HCT116 (cell line): ENCODE data around the gene RACGAP1. TPM values are rescaled to one million over a fixed set of nuclear protein-coding genes. Genes with fewer than 3 reads are reported as not detected.

Experiments used
- ATAC-seq: fragments of 200-7000 bp; cut with Tn5 transposase; 2 replicates; pipeline ENCODE4 v1.9.1; 2020; ENCODE audit warnings: mild to moderate bottlenecking, moderate library complexity
- BruUV-seq: library from RNA; stranded (reverse); fragments of 400-500 nt; replicated peaks from 2 replicates; lab custom pipeline; 2021; lab: Mats Ljungman, UMichigan
- CTCF ChIA-PET: fragments of 300-600 bp; sonication (Branson Sonifier 250); formaldehyde crosslinking; loops from one replicate; lab custom pipeline; 2021; ENCODE audit warnings: antibody characterized with exemption; lab: Charles Lee
- POLR2A ChIA-PET: fragments of 300-600, 350-600 bp; sonication (Branson Sonifier 250); formaldehyde crosslinking; loops from one replicate; lab custom pipeline; 2021; ENCODE audit warnings: antibody characterized with exemption; lab: Charles Lee
- RAD21 ChIA-PET, 2 experiments: fragments of 300-600 bp; sonication (Branson Sonifier 250); formaldehyde crosslinking; loops; one replicate each; lab custom pipeline; 2023; ENCODE audit warnings: low total read pairs in 2 of 2; ENCODE audit not compliant: uncharacterized antibody in 2 of 2, unreplicated experiment in 2 of 2, low non-redundant PET in 1 of 2; lab: Charles Lee
- DNase-seq: peaks from one replicate; pipeline ENCODE4 v3.0.0-alpha.2; 2010; ENCODE audit warnings: low read depth, low spot score
- H2AFZ ChIP-seq: fragments of 200-600 bp; shearing (Covaris generic), sonication (generic); 2 replicates; pipeline ENCODE4 v1.6.1; 2017; ENCODE audit warnings: low read depth, mixed run types, mixed read lengths, antibody characterized with exemption, low read length; ENCODE audit not compliant: poor library complexity, severe bottlenecking
- H3K27ac ChIP-seq: 2 replicates; pipeline ENCODE4 v1.5.1; 2012; ENCODE audit warnings: low read depth, low read length
- H3K27me3 ChIP-seq: fragments of 200-600 bp; sonication (generic); 2 replicates; pipeline ENCODE4 v1.6.1; 2016; ENCODE audit warnings: mixed run types, low read length, mixed read lengths; ENCODE audit not compliant: insufficient read depth
- H3K36me3 ChIP-seq, 2 experiments: fragments of 200-500 bp in 1 of 2; fragments of 200-600 bp in 1 of 2; sonication (Bioruptor generic) in 1 of 2; sonication (generic) in 1 of 2; 2 replicates each; pipeline versions ENCODE4 v1.5.1 to v1.6.1; 2014 to 2016; ENCODE audit warnings: low read length in 2 of 2, inconsistent platforms in 1 of 2, mixed read lengths in 1 of 2, mixed run types in 1 of 2; ENCODE audit not compliant: insufficient read depth in 2 of 2, control insufficient read depth in 1 of 2
- H3K4me1 ChIP-seq, 2 experiments: fragments of 200-600 bp in 1 of 2; sonication (generic) in 1 of 2; 2 replicates each; pipeline versions ENCODE4 v1.5.1 to v1.6.1; 2012 to 2017; ENCODE audit warnings: low read length in 2 of 2, inconsistent platforms in 1 of 2, mild to moderate bottlenecking in 1 of 2, mixed read lengths in 1 of 2, mixed run types in 1 of 2, moderate library complexity in 1 of 2; ENCODE audit not compliant: insufficient read depth in 2 of 2, control insufficient read depth in 1 of 2
- H3K4me2 ChIP-seq: fragments of 200-600 bp; sonication (generic); 2 replicates; pipeline ENCODE4 v1.6.1; 2017; ENCODE audit warnings: mixed run types, low read length, mixed read lengths
- H3K4me3 ChIP-seq, 2 experiments: fragments of 200-600 bp in 1 of 2; sonication (generic) in 1 of 2; replicated peaks in 1 of 2; 2 replicates each; pipeline ENCODE4 v1.5.1; 2011 to 2016; ENCODE audit warnings: low read length in 2 of 2, control low read depth in 1 of 2, low read depth in 1 of 2, mild to moderate bottlenecking in 1 of 2, mixed read lengths in 1 of 2, mixed run types in 1 of 2
- H3K79me2 ChIP-seq: fragments of 200-600 bp; sonication (generic); 2 replicates; pipeline ENCODE4 v1.6.1; 2017; ENCODE audit warnings: mild to moderate bottlenecking, mixed run types, low read length, moderate library complexity, mixed read lengths; ENCODE audit not compliant: insufficient read depth
- H3K9ac ChIP-seq: fragments of 200-600 bp; sonication (generic); 2 replicates; pipeline ENCODE4 v1.6.1; 2016; ENCODE audit warnings: low read length, mixed read lengths
- H3K9me2 ChIP-seq: fragments of 200-600 bp; sonication (generic), shearing (Covaris generic); 2 replicates; pipeline ENCODE4 v1.6.1; 2017; ENCODE audit warnings: mixed run types, mild to moderate bottlenecking, moderate library complexity; ENCODE audit not compliant: insufficient read depth
- H3K9me3 ChIP-seq, 2 experiments: fragments of 200-500 bp in 1 of 2; fragments of 200-600 bp in 1 of 2; sonication (Bioruptor generic) in 1 of 2; sonication (generic) in 1 of 2; 2 replicates each; pipeline ENCODE4 v1.6.1; 2014 to 2017; ENCODE audit warnings: low read length in 2 of 2, mixed read lengths in 2 of 2, inconsistent platforms in 1 of 2, low read depth in 1 of 2, mild to moderate bottlenecking in 1 of 2, mixed run types in 1 of 2, moderate library complexity in 1 of 2; ENCODE audit not compliant: control insufficient read depth in 1 of 2, insufficient read depth in 1 of 2
- H4K20me1 ChIP-seq: fragments of 200-600 bp; sonication (generic), shearing (Covaris generic); 2 replicates; pipeline ENCODE4 v1.6.1; 2017; ENCODE audit warnings: mixed run types, mild to moderate bottlenecking, moderate library complexity; ENCODE audit not compliant: insufficient read depth
- CBX3 ChIP-seq: IDR thresholded peaks from 2 replicates; pipeline ENCODE4 v1.6.1; 2012; ENCODE audit warnings: low read depth
- CEBPB ChIP-seq: IDR thresholded peaks from 2 replicates; pipeline ENCODE4 v1.6.1; 2012; ENCODE audit warnings: low read depth
- ELF1 ChIP-seq: IDR thresholded peaks from 2 replicates; pipeline ENCODE4 v1.6.1; 2012; ENCODE audit warnings: low read depth, borderline replicate concordance
- FOSL1 ChIP-seq: IDR thresholded peaks from 2 replicates; pipeline ENCODE4 v1.6.1; 2012; ENCODE audit warnings: low read depth
- POLR2A ChIP-seq: IDR thresholded peaks from 2 replicates; pipeline ENCODE4 v1.7.0; 2011; ENCODE audit warnings: borderline replicate concordance; ENCODE audit not compliant: insufficient read depth, insufficient read length; ENCODE audit errors: extremely low read depth
- POLR2AphosphoS5 ChIP-seq: IDR thresholded peaks from 2 replicates; pipeline ENCODE4 v1.6.1; 2011; ENCODE audit warnings: mild to moderate bottlenecking, low read depth, low read length, moderate library complexity
- RAD21 ChIP-seq: IDR thresholded peaks from 2 replicates; pipeline ENCODE4 v1.6.1; 2012; ENCODE audit warnings: low read depth, mild to moderate bottlenecking
- SIN3A ChIP-seq: IDR thresholded peaks from 2 replicates; pipeline ENCODE4 v1.6.1; 2012; ENCODE audit warnings: low read depth
- SRF ChIP-seq: IDR thresholded peaks from 2 replicates; pipeline ENCODE4 v1.6.1; 2012; ENCODE audit warnings: low read depth
- TCF7L2 ChIP-seq: IDR thresholded peaks from 2 replicates; pipeline ENCODE4 v1.7.0; 2011; ENCODE audit warnings: borderline replicate concordance, inconsistent platforms; ENCODE audit not compliant: insufficient read depth, insufficient read length; ENCODE audit errors: extremely low read depth
- YY1 ChIP-seq: IDR thresholded peaks from 2 replicates; pipeline ENCODE4 v1.6.1; 2011; ENCODE audit warnings: low read length, low read depth, moderate library complexity, mild to moderate bottlenecking; ENCODE audit not compliant: insufficient replicate concordance; ENCODE audit errors: extremely low read depth
- ZFX ChIP-seq: fragments of 450-650 bp; IDR thresholded peaks from 2 replicates; pipeline ENCODE4 v1.6.1; 2017
- ZNF274 ChIP-seq: fragments of 200-500 bp; sonication (Bioruptor generic); IDR thresholded peaks from 2 replicates; pipeline ENCODE4 v1.6.1; 2014; ENCODE audit warnings: mild to moderate bottlenecking, low read depth, low read length, inconsistent platforms
- intact Hi-C: fragments of 100-400 bp; cut with micrococcal nuclease; formaldehyde crosslinking; loops from 2 replicates; pipeline ENCODE4 v1.10.0; 2022
- total RNA-seq: library from RNA; stranded (reverse); gene quantifications from one replicate; pipeline ENCODE4 v1.2.1, GENCODE V29; 2021; ENCODE audit not compliant: unreplicated experiment
- TF ChIP-seq, protein P1 (sequence below), 3 experiments: fragments of 200-600 bp in 1 of 3; sonication (generic) in 1 of 3; IDR thresholded peaks in 2 of 3; conservative IDR thresholded peaks in 1 of 3; 2 replicates each; pipeline ENCODE4 v1.5.1; 2012 to 2017; ENCODE audit warnings: low read depth in 2 of 3, low read length in 2 of 3, antibody characterized with exemption in 1 of 3, borderline replicate concordance in 1 of 3, control low read depth in 1 of 3, mild to moderate bottlenecking in 1 of 3, mixed read lengths in 1 of 3, mixed run types in 1 of 3, moderate library complexity in 1 of 3; ENCODE audit not compliant: insufficient read depth in 1 of 3
- TF ChIP-seq, protein P2 (sequence below): IDR thresholded peaks from 2 replicates; pipeline ENCODE4 v1.6.1; 2011; ENCODE audit warnings: mild to moderate bottlenecking, low read length, moderate library complexity; ENCODE audit not compliant: insufficient replicate concordance; ENCODE audit errors: extremely low read depth
- TF ChIP-seq, protein P3 (sequence below): IDR thresholded peaks from 2 replicates; pipeline ENCODE4 v1.6.1; 2012; ENCODE audit warnings: low read depth
- TF ChIP-seq, protein P4 (sequence below): IDR thresholded peaks from 2 replicates; pipeline ENCODE4 v1.6.1; 2012

Gene RACGAP1
- total RNA-seq, 1 experiment from 2014 or later, result 147 TPM

DNA sequence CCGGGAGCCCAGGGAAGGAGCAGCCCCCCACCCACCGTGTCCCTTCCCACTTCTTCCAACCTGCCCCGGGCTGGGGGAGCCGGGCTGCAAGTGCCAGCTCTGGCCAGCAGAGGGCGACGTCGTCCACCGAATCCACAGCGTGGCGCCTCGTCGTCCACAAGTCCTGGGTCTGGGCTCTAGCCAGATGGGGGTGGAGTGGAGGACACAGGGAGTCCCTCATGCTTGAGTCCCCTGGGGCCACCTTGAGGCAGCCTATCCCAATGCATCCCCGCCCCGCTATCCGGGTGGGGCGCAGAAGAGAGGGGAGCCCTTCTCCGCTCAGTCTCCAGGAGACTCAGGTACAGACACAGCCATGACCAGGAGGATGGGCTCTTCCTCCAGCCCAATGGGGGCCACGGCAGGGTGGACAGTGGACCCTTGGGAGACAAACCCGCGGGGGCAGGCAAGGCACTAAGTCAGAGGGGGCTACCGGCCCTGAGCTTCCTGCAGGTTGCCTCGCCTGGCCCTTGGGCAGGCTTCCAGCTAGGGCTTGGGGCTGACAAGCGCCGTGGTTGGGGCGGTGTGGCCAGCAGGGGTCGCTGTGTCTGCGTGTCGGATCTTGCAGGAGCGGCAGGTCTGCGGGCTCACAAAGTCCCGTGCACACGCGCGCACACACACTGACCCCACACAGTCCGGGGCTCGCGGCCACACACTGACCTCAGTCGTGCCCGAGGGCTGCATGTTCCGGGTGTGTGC is 58.1 kb downstream of the RACGAP1 start:
- no peak for TF ChIP-seq YY1
- no peak for TF ChIP-seq POLR2A
- TF ChIP-seq, protein P1, sequence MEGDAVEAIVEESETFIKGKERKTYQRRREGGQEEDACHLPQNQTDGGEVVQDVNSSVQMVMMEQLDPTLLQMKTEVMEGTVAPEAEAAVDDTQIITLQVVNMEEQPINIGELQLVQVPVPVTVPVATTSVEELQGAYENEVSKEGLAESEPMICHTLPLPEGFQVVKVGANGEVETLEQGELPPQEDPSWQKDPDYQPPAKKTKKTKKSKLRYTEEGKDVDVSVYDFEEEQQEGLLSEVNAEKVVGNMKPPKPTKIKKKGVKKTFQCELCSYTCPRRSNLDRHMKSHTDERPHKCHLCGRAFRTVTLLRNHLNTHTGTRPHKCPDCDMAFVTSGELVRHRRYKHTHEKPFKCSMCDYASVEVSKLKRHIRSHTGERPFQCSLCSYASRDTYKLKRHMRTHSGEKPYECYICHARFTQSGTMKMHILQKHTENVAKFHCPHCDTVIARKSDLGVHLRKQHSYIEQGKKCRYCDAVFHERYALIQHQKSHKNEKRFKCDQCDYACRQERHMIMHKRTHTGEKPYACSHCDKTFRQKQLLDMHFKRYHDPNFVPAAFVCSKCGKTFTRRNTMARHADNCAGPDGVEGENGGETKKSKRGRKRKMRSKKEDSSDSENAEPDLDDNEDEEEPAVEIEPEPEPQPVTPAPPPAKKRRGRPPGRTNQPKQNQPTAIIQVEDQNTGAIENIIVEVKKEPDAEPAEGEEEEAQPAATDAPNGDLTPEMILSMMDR (IDR thresholded peaks at IDR 0.05 in 2 of 3, conservative IDR thresholded peaks at IDR 0.05 in 1 of 3; ENCODE audit: borderline replicate concordance in 1 of 3, insufficient read depth in 1 of 3, low read depth in 2 of 3, low read length in 2 of 3), result peak; percentile 82 to 92 (median 84)
- no peak for TF ChIP-seq SIN3A
- no peak for TF ChIP-seq ZFX
- peak; percentile 91 for TF ChIP-seq RAD21
- TF ChIP-seq POLR2AphosphoS5, result no peak
- peak; percentile 21 for TF ChIP-seq TCF7L2
- no peak for TF ChIP-seq CEBPB
- TF ChIP-seq, protein P2, sequence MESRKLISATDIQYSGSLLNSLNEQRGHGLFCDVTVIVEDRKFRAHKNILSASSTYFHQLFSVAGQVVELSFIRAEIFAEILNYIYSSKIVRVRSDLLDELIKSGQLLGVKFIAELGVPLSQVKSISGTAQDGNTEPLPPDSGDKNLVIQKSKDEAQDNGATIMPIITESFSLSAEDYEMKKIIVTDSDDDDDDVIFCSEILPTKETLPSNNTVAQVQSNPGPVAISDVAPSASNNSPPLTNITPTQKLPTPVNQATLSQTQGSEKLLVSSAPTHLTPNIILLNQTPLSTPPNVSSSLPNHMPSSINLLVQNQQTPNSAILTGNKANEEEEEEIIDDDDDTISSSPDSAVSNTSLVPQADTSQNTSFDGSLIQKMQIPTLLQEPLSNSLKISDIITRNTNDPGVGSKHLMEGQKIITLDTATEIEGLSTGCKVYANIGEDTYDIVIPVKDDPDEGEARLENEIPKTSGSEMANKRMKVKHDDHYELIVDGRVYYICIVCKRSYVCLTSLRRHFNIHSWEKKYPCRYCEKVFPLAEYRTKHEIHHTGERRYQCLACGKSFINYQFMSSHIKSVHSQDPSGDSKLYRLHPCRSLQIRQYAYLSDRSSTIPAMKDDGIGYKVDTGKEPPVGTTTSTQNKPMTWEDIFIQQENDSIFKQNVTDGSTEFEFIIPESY, result no peak
- TF ChIP-seq, protein P3, sequence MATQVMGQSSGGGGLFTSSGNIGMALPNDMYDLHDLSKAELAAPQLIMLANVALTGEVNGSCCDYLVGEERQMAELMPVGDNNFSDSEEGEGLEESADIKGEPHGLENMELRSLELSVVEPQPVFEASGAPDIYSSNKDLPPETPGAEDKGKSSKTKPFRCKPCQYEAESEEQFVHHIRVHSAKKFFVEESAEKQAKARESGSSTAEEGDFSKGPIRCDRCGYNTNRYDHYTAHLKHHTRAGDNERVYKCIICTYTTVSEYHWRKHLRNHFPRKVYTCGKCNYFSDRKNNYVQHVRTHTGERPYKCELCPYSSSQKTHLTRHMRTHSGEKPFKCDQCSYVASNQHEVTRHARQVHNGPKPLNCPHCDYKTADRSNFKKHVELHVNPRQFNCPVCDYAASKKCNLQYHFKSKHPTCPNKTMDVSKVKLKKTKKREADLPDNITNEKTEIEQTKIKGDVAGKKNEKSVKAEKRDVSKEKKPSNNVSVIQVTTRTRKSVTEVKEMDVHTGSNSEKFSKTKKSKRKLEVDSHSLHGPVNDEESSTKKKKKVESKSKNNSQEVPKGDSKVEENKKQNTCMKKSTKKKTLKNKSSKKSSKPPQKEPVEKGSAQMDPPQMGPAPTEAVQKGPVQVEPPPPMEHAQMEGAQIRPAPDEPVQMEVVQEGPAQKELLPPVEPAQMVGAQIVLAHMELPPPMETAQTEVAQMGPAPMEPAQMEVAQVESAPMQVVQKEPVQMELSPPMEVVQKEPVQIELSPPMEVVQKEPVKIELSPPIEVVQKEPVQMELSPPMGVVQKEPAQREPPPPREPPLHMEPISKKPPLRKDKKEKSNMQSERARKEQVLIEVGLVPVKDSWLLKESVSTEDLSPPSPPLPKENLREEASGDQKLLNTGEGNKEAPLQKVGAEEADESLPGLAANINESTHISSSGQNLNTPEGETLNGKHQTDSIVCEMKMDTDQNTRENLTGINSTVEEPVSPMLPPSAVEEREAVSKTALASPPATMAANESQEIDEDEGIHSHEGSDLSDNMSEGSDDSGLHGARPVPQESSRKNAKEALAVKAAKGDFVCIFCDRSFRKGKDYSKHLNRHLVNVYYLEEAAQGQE, result no peak
- TF ChIP-seq SRF, result no peak
- no peak for TF ChIP-seq CBX3
- TF ChIP-seq, protein P4, sequence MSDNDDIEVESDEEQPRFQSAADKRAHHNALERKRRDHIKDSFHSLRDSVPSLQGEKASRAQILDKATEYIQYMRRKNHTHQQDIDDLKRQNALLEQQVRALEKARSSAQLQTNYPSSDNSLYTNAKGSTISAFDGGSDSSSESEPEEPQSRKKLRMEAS, result peak; percentile 48; the same call in 1 of the 2 replicates
- no peak for TF ChIP-seq ZNF274
- no peak for TF ChIP-seq FOSL1
- TF ChIP-seq ELF1, result no peak
- H3K9ac ChIP-seq, result peak overlapping the region; percentile 46

More for the DNA sequence above, 58.1 kb downstream of the RACGAP1 start:
- ATAC-seq, result peak; percentile 85
- peak; percentile 71 for DNase-seq
- 0 out of 2 replicates have a peak, but pooled peaks cover 5% of the 10 kb centered on the region for H3K27me3 ChIP-seq
- ChIA-PET POLR2A (interaction anchor here (0.5 to 1.4 kb wide), 2 partner anchors 71 to 283 kb away, joined by 3 read pairs; no protein-coding TSS in a partner anchor), RAD21 (interaction anchor here (0.7 to 2.0 kb wide), 10 partner anchors 22 to 190 kb away, joined by 3 to 9 read pairs (median 6); no protein-coding TSS in a partner anchor), CTCF (interaction anchor here (0.6 to 4.0 kb wide), 39 partner anchors 8 to 352 kb away, joined by 3 to 65 read pairs (median 4); partner anchors contain the start of genes BCDIN3D, COX14, RACGAP1 and SMARCD1)
- H3K9me3 ChIP-seq, result no peaks in the 10 kb centered on the region
- H3K36me3 ChIP-seq, result no peaks in the 10 kb centered on the region
- H3K9me2 ChIP-seq, result no peaks in the 10 kb centered on the region
- H2AFZ ChIP-seq, result peak overlapping the region; percentile 85
- H3K79me2 ChIP-seq, result no peaks in the 10 kb centered on the region
- intact Hi-C loops, result loop anchor here (1.0 to 10.0 kb wide), 5 partner anchors 89 to 208 kb away; no protein-coding TSS in a partner anchor
- H3K4me2 ChIP-seq, result peak overlapping the region; percentile 92
- no TSS peak for BruUV-seq
- H3K4me1 ChIP-seq, result peaks cover 10 to 30% of the 10 kb centered on the region in 2 experiments
- peak overlapping the region; percentile 53; the same call in 1 of the 2 replicates for H3K27ac ChIP-seq
- no peaks in the 10 kb centered on the region for H4K20me1 ChIP-seq
- H3K4me3 ChIP-seq, result peak overlapping the region; percentile 38 to 56
